ENCODE data around the gene SUGCT.

Gene SUGCT

DNA sequence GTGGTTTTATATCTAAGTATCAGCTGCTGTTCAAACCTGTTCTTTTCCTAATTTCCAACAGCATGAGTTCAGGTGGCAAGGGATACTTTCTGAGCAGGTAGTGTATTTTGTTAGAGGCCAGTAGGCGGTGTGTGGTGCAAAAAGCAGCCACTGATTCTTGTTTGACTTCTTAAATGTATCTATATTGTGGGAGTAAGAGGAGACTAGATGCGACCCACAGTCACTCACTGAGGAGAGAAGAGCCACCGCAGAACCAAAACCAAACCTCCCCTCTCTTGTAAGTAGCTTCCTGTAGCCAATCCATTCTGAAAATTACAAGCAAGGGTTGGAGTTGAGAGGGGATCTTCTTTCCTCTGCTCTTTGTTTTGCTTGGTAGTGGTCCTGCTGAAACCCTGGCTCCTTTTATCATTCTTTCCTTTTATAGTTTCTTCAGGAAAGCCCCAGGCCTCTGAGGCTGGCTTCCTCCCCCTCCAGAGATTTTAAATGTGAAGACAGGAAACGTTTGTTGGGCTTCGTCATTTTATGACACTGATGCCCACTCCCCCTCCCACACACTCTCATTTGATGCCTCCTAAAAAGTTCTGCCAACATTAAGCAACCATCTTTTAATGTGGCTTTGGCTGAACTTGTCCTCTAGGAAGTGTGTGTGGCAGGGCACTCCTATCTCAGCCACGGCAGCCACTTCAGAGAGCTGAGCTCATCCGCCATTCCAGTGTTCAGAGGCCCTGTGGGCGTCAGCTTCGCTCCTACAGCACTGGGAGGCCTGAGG, 566.0 kb downstream of the SUGCT start:
- no peak for DNase-seq

DNA sequence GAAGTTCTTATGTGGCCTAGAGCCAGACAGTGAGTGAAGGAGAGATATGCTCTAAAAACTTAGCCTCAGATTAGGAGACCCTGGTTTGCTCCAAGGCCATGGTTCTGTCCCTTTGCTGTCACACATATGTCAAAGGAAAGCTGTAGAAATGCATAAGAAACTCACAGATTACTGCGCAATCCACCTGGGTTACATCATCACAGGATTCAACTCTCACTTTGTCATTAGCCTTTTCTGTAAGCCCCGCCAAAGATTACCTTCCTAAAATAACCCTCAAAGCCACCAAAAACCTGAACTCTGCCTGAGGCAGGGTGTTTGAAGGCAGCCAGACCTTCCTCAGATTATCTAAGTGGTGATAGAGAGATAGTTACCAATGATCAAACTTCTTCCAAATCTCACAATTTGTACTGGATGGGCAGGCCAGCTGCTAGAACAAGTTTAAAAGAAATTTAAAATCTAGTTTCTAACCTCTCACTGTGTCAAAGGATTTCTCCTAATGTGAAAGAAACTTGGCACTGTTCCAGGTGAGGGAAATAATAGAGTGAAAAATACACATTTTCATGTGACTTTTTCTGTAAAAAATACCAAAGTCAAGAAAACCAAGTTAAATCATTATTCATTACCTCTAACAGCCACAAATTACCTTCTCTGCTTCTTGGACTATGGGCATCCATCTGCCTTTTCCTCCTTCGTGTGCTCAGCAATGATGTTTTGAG, 567.2 kb downstream of the SUGCT start:
- DNase-seq = no peak

DNA sequence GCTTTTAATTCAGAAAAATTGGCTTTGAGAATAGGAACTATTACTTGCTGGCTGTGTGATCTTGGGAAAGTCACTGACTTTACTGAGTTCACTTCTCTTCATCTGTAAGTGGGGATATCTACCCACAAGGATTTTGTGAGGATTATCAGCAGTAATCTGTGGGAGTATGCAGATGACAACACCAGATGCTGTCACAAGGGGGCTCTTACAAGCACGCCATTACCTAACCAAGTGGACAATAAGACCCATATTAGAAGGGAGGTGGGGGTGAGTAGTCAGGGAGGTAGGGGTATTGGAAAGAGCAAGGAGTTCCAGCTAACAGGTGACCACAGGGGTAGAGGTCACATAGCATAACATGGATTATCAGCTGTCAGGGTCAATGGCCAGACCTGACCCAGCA, 569.4 kb downstream of the SUGCT start:
- no peak for DNase-seq

DNA sequence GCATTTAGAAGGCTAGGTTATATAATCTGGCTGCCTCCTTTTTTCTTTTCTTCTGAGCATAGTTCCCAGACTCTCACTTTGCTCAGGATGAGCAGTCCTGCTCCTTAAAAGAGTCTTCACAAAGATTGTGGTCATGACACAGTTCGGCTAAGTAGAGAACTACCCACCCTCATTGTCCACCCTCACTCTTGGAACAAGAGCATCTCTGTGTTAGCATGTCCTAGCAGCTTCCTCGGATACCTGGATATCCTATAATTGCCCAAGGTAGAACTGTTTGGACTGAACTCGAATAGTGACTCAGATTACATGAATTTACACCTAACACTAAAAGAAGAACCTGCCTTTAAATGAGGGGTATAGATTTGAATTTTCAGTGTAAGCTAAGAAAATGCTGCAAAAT, 572.0 kb downstream of the SUGCT start:
- no peak for DNase-seq

DNA sequence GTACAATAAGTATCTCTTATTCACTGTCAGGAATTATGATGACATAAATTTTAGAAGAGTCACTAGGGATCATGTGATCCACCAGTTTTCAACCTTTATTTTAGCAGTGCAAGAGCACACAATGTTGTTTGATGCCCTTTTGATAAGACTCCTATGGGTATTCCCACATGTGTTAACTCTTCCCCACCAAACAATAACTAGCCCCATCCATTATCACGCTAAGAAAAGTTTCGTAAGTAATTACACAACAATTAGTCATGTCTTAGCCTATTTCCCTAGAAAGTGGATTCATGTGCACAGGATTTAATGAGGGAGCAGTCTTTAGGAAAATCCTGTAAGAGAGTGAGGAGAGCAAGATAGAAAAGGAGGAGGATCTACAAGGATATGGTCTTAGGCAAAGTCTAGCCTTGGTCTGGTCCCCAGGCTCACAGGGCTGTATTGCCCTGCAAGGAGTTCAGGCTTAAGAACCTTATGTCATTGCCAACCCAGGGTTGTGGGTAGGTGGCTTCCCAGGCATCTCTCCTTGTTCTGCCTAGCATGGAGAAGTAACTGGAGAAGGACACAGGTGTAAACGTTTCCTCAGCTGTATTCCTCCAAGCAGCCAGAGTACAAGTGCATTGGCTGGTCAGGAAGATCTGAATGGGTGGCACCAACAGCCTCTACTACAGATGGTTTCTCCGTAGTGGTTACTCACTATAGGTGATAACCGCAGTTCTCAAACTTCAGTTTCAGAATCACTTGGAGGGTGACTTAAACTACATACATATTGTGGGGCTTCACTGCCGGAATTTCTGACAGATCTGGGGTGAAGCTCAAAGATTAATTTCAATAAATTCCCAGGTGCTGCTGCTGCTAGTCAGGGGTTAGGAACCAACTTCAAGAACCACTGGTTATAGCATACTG, 574.5 kb downstream of the SUGCT start:
- no peak for DNase-seq

DNA sequence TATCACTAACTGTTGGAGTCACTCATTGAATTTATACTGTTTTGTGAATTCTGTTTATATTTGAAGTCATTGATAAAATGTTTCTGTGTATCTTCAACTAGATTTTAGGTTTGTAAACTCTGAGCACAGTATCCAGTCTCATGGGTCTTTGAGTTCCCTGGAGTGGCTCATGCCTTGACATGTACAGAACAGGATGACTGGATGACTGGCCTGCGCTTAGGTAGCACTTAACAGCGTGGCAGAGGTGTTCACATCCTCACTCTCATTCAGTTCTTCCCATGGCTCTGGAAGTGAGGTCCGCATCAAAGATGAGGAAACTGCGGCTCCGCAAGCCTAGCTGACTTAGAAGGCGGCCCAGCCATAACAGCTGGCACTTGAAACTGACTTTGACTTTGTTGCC, 576.9 kb downstream of the SUGCT start:
- DNase-seq = no peak

DNA sequence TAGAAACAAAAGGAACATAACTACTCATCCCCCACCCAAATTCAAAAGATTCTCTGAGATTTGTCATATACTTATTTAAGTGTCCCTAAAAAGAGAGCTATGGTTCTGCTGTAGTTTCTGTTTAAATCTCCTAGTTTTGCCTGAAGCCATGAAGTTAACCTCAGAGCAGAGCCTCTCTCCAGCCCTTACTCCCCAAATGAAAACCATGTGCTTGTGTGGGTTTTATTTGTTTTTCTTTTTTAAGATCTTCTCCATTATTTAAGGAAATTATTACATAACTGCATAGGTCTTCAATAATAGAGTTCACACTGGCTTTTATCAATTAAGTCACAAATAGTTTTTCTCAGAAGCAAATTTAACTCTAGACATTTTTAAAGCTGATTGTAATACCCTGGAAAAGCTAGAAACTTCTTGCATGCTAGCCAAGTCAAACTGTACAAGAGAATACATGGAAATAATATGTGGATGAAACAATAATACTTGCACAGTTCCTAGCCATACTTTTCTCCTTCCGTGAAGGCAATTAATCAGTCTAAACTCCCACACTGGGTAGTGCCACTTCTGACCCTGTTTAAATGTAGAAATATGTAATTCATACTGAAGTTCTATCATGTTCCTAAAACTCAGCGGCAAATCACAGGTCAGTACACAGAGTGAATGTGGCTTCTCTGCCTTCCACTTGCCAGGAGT, 579.7 kb downstream of the SUGCT start:
- DNase-seq = no peak

DNA sequence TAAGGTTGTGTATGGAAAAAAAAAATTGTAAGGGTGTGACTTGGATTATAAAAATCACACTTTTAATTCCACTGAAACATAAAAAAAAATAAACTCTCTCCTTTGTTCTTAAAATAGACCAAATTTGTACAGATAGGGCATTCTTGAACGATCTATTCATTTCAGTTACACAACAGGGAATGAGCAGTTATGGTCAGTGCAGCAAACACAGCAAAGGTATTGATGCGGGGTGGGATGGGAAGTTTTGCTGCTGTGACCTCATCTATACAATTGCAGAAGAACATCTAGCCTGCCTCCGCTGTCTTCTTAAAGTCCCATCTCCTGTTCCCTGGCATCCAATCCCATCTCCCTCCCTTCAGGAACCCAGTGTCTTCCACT, 580.2 kb downstream of the SUGCT start:
- no peak for DNase-seq

DNA sequence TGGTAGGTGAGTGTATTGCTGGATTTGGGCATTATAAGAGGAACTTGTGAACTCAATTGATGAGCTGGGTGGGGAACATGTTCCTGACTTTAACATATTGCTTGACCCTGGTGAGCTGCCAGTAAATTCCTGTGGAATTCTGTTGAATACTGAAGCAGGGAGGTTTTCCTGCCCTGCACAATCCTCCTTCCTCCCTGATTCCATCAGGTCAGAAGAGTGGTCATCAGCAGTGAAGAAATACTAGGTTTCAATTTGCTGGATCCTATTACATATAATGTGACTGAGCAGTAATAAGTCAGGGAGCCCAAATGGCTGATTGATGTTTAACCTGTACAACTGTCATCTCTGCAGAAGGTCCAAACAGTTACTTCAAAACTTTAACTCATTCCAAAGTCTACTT, 581.2 kb downstream of the SUGCT start:
- no peak for DNase-seq

DNA sequence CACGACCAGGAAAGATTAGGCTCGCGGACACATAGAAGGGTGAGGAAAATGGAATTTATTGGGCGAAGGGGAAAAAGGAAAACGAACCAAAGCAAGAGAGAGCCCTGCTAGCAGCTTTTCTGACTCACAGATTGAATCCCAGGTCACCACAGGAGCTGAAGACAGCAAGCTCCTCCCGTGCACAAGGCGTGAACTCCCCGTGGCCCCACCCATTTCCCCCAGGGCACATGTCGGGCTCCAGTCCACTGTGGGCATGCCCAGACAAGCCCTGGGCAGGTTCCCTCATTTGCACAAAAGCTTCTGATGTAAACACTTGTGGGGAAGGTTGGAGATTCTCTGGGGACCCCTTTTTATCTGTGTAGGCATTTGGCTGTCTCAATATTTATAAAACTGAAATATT, 582.4 kb downstream of the SUGCT start:
- peak; percentile 96 to 97 for DNase-seq

DNA sequence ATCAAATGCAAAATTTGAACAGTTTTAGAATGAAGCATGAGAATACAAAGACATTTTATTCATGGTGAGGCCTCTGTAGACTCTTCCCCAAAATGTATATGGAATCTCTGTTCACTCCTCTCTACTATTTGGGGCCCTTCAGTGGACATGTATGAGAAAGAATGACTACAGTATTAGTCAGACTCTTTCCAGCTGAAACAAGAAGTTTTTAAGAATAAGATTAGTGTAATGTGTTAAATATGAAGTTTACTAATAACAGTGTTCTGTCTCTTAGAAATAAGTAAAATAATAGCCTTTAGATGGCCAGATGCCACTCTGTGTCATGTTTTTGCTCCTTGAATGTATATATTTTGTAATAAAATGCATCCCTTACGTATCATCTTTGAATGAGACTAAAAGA, 585.6 kb downstream of the SUGCT start:
- no peak for DNase-seq

DNA sequence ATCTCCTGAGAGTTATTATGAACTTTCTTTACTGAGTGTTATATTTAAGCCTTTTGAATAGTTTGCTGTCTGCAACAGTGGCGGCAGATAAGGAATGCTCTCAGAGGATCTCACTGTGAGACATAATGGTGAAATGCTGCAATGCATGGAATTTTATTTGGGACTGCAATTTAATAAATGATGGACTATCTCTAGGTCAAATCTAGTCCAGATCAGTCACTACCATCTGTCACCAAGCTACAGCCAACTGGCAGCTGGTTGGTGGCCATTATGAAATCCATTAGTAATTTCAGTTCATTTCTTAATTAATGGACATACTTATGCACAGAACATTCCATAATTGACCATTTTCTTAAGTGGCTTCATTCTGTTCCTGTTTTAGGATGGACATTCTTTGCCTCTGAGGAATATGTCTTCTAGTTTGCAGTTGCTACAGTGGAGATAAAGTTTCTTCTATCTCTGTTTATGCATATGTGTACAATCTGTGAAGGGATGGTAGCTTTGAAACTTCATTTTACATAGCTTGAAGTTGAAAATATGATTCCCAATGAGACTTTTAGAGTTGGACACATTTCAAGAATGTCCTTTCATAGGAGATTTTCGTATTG, 586.6 kb downstream of the SUGCT start:
- no peak for DNase-seq

DNA sequence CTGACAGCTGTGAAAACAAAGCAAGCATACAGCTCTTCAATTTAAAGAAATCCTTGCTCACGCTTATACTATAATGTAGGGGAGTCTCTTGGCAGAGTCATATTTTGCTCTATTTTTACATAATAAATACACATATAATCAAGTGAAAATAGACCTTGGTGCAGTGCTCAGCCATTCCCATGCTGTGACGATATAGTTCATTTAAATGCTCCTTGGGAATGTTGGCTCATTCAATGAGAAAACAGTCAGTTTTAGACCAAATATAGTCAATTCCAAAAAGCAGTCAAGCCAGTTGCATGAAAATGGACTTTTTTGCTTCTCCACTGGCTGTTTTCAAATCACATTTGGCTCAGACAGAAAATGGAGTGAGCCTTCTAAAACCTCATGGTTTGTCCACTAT, 587.4 kb downstream of the SUGCT start:
- DNase-seq = no peak

DNA sequence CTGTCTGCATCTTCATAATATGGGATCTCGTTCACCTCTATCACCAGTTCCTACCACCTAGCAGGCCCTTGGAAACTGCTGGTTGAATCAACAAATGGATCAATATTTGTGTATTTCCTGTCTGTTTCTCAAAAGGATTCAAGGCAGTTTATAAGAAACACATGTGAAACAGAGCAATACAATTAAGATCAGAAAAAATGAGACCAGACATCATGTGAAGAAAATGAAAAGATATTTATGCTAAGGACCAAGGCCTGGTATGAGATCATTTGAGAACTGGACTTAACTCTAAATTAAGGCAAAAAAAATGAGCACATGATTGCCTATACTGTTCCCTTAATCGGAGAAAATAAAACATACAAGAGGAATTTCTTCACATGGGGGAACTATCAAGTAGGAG, 589.0 kb downstream of the SUGCT start:
- no peak for DNase-seq

DNA sequence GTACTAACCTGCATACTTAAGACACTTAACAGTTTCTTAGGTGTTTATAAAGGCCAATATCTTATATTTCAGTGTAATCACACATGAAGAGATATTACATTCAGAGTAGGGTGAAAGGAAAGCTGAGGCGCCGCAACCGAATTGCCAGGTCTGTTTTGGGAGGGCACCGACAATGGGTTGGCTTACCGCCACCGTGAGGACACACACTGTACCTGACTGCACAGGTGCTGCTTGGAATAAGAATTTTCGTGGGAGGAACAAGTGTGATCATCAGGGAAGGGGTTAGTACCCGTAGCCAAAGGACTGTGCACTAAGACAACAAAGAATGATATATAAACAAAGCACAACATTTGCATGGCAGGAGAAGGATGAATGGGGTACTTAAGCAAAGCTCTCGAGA, 591.8 kb downstream of the SUGCT start:
- DNase-seq = no peak

DNA sequence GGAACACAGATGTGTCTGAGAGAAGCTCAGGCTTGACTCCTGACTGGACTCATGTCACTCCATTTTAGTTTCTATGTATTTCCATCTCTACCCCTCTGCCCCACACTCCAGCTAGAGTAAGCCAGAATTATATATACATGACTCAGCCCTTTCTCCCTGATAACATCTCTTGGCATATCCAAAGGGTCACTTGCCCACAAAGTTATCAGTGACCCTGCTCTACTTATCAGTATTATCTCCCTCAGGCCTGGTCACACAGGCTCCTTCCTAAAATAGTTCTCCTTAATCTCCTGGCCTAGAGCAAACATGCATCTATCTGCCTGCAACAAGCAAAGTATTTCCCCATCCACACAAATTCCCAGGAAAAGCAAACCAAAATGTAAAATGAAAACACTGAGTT, 598.3 kb downstream of the SUGCT start:
- DNase-seq = no peak

DNA sequence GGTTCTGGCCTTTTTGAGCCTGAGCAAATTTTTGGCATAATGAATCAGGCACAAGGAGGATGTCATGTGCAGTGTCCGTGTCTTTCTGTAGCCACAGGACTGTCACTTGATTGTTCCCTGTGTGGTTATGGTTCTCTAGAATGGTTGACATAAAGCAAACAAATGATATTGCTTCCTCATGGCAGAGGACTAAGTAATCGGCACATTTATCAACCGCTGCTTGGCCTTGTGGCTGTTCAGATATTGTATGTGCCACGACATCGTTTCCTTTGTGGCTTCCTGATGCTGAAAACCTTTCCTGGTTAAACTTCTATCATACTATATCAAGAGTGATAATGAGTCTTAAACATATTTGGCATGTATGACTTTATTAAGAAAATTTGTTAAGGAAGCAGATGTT, 598.8 kb downstream of the SUGCT start:
- no peak for DNase-seq

DNA sequence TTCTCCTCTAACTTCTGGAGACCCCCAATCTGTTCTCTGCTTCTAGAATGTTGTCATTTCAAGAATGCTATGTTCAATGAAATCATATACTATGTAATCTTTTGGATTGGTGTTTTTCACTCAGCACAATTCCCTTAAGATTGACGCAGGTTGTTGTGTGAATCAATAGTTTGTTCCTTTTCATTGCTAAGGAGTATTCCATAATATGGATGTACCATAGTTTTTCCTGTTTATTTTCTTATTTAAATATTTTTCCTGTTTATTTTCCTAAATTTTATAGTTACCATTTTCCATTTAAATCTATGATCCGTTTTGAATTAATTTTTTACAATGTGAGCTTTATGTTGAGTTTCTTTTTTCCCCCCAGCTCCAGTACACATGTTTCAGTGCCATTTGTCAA, 604.5 kb downstream of the SUGCT start:
- DNase-seq = no peak

DNA sequence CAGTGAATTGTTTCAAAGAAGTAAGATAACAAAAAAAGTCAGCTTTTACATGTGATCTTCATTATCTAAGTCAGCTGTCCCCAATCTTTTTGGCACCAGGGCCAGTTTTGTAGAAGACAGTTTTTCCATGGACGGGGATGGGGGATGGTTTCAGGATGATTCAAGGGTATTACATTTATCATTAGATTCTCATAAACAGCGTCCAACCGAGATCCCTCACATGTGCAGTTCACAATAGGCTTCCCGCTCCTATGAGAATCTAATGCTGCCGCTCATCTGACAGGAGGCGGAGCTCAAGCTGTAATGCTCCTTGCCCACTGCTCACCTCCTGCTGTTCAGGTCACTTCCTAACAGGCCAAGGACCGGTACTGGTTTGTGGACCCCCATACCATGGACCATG, 607.5 kb downstream of the SUGCT start:
- no peak for DNase-seq

DNA sequence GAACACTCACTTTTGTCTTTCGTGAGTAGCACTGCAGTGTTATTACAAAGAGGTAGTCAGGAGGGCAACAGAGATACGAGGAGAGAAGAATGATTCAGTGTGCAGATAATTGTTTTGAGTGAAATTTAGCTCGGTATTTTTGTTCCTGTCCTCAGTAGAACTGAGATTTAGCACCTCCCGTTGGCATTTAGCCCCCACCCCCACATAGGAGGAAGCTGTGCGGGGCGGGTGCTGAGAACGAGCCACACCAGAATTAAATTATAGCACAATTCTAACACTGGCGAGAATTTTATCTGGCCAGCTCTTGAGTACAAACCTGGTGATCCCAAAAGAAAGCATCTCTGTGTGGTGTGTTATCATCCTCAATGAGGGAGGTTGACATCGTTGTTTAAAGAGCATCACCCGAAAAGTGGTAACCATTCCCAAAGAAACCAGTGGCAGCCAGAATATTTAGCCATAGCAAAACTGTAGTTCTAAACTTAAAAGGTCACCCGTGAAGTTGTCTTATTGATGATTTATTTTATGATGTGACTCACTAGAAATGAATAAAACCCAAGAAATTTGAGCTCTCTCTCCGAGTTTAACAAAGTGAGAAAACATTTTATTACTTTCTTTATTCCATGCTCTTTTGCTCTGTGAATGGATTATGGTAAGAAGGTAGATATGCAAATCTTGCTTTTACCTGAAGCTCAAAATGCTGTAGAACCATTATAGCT, 612.2 kb downstream of the SUGCT start:
- DNase-seq = no peak

DNA sequence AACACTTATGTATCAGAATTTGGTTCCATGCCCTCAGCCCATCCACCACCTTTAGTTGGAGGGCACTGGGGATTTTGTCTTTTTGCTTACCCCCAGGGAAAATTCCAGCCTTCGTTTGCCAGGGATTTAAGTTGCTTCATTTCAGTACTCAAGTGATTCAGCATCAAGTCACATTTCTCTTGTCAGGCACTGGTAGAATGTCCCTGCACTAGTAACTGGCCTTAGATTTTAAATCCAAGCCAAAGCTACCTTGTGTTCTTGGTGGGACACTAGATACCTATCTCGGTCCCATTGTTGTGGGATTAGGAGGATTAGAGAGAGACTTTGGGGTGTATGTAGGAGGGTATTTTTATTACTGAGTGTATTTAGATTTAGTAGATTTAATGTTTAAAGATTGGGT, 613.1 kb downstream of the SUGCT start:
- no peak for DNase-seq

DNA sequence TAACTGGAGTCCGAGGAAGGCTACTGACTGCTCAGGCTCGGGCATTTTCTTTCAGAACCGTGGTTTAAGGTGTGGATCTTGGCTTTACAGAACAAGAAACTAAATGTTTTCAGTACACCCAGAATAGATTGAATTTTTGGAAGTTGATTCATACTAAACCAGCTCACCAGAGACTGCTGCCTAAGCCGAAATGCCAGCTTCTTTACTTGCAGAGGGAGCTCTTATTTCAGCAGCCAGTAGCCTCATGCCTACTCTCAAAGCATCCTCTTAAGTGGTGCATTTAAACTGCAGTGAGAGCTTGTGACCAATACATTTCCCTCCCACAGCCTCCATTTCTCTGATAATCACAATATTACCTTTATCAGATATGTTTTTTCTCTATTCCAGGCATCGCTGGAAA, 615.1 kb downstream of the SUGCT start:
- no peak for DNase-seq
